Amniotic epithelial cell (primary cell): Measurements from ENCODE around the gene TWF2.
A peak's percentile ranks its signal among the peaks of the same experiment; 100 is the strongest.

Experiments
- DNase-seq: peaks from one replicate; pipeline ENCODE4 v3.0.0-alpha.2; 2010; ENCODE audit warnings: low read depth

Gene TWF2

DNA sequence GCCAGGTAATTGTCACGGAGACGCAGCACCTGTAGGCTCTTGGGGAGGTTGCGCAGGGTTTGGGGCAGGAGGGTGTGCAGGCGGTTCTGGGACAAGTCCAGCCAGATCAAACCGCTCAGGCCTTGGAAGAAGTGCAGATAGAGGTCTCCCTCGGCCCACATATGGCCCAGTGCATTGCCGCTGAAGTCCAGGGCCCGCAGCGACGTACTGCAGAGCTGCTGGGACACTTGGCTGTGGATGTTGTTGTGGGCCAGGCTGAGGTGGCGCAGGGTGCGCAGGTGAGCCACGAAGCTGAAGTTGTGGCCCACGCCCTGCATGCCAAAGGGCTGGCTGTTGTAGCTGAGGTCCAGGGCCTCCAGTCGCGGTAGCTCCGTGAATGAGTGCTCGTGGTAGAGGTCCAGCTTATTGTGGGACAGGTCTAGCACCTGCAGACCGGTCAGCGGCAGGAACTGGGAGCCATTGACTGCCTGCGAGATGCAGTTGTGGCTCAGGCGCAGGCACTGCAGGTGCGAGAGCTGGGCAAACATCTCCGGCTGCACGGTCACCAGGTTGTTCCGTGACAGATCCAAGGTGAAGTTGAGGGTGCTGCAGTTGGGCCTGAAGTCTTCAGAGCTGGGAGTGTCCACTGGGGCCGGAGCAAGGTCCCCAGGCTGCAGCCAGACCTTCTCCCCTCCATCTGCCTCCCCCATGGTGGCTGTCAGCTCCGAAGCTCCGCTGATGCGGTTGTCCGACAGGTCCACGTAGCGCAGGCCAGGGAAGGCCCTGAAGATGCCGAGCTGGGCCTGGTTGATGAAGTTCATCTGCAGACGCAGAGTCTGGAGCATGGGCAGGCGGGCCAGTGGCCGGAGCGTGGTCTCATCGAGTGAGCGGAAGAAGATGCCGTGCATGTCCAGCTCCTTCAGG lies 16.4 kb downstream of the TWF2 start:
- DNase-seq, result no peak

DNA sequence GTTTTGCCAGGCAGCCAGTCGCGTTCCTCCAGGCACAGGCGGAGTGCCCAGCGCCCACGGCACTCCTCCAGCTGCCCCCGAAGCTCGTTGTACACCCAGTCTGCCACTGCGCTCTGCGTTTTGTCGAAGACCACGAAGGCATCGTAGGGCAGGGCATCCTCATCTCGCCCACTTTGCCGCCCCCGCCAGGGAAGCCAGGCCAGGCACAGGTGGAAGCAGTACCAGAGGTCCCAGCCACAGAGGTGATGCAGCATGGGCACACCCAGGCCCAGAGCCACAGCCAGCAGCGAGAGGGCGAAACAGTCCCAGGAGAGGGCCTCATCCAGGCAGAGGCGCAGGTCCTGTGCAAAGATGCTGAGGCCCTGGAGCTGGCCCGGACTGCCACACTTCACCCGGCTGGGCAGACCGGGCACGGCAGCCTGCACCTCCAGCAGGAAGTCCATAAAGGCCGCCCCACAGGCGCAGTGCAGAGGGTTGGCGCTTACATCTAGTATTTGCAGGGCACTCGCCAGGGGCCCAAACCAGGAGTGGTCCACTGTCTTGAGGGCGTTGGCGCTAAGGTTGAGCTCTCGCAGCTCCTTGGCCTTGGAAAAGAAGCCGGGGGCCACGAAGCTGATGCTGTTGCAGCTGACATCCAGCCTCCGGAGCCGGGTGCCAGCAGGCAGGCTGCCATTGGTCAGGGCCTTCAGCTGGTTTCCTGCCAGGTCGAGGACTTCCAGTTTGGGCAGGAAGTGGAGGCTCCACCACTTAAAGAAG lies 17.2 kb downstream of the TWF2 start:
- no peak for DNase-seq

DNA sequence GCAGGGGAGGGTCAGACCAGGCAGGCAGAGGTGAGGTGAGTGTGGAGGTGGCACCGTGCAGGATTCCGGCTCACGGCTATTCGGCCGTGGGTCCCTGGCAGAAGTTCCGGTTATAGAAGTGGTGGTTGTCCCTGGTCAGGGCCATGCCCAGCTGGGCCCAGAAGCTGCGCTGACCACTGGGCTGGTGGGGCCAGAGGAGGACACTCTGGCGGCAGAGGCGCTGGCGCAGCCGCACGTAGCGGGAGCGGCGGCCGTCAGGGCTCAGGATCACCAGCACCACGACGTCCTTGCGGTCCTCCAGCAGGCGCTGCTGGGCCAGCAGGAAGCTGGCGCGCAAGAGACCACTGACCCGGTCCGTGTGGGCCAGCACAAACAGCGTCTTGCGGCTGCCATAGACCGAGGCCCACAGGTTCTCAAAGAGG lies 17.8 kb downstream of the TWF2 start:
- DNase-seq, result no peak

DNA sequence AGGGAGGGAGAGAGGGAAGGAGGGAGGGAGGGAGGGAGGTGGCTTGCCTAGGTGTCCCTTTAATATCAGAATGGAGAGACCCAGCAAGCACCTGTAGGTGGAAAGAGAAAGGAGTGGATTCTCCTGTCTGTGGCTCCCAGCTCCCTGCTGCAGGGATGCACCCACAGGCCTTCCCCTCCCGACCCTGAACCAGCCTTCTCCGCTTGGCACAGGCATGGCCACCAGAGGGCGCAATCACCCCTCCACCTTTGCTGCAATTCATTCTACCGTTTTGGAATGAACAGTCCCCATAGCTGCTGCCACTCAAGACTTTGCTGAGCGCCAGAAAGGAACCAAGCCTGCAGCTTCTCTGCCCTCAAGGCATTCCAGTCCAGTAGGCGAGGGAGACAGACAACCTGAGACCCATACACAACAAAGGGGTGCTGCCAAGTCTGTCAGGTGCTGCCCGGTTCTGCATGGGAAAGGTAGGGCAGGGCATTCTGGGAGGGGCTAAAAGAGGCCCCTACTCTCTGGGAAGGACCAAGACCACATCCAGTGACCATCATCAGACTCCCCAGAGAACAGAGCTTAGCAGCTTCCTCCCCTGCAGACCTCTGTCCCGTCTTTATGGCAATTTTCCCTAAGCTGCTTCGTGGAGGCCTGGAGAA lies 18.5 kb downstream of the TWF2 start:
- peak; percentile 58 for DNase-seq

DNA sequence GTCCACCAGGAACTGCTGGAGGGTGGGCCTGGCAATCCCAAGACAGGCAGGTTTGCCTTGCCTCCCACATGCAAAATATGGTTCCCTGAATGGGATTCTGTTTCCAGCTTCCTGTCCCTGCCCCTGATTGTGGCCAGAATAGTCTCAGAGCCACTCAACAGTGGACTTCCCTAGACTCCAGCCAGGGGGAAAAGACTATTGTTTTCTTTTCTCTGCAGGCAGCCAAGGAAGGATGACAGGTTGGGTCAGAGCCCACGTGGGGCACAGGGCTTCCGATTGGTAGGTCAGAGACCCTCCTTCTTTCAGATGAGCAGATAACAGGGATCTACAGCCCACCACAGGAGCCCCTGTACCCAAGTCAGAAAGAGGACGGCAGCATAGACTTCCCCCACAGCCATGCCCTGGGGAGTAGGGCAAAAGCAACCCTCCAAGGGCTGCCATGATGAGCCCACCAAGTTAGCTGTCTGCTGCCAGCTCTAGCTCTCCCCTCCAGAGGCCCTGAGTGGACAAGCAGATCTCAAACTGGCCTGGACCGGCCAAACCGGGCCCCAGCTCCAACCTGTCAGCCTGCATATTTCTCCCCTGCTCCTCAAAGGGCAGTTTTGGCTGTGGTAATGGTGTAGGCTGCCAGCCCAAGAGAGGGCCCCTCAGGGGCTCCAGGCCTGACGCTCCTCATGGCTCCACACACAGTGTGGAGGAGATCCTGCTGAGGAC lies 19.9 kb downstream of the TWF2 start:
- no peak for DNase-seq

DNA sequence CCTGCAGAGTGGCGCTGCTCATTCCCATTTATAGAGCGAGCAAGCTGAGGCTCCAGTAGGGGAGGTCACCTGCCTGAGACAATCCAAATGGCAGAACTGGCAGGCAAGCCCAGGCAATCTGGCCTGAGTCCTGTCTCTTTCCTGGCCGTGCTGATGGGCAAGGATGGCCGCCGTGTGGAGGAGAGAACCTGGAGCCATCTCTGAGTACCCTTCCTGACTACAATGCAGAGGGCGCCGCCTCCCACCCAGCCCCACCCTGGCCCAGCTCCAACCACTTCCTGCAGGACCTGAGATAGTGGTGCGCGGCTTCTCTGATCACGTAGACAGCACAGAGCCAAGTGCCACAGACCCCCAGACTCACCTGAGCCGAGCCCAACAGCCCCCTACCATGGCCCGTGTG lies 20.5 kb downstream of the TWF2 start:
- no peak for DNase-seq

DNA sequence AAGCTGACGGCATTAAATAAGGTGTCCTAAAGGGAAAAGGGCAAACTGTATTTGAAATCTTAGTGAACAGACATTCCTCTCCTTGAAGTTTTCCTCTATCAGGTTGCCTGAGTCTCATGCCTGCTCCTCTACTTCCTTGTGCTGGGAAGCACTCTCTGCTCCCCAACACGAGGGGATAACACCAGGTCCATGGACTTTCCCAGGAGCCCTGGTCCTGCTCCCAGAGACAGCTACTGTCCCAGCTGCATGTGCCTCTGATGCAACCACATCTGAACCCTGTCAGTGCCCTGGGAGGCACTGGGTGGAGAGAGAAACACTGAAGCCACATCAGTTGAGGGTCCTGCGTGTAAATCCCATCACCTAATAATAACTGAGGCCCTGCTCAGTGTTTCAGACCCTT lies 20.9 kb downstream of the TWF2 start:
- DNase-seq, result no peak

DNA sequence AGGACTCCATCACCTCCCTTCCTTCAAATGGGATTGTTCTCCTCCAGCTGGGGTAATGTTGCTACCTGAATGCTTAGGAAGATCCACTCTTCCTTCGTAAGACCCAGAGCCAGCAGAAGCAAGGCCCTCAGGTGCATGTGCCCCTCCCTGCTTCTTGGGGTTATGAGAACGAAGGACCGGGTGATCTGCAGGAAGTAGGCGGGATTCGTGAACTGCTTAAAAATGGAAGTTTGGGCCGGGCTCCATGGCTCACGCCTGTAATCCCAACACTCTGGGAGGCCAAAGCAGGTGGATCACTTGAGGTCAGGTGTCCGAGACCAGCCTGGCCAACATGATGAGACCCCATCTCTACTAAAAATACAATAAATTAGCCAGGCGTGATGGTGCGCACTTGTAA lies 21.6 kb downstream of the TWF2 start:
- no peak for DNase-seq

DNA sequence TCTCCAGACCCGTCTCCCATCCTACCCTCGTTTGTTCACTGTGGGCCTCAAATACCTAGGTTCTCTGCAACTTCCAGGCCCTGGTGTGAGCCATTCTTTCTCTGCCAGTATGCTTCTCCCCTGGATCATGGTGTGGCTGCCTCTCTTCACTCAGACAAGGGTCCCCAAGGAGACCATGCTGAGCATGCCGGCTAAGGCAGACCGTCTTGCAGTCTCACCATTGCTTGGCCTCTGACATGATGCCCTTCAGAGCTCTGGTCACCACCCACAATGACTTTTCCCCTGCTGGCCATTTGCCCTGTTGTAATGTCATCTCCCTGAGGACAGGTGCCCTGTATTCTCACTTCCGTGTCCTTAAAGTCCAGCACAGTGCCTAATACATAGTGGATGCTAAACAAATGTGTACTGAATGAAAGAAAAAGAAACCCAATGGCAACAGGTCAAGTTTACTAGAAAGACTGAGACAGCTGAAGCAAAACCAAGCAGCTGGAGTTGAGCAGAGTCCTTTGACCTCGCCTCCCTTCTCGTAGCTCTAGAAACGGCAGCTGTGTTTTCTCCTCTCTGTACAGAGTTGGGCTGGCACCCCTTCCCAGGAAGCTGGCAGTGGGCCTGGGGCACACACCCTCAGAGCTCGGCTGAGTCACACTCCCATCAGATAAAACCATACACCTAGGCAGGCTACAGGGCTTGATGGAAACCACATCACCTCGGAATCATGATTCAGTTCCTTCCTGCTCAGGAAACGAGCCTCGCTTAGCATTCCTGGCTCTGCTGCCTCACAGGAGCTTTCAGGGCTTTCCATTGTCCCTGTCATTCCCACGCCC lies 22.2 kb downstream of the TWF2 start:
- DNase-seq, result peak; percentile 88

DNA sequence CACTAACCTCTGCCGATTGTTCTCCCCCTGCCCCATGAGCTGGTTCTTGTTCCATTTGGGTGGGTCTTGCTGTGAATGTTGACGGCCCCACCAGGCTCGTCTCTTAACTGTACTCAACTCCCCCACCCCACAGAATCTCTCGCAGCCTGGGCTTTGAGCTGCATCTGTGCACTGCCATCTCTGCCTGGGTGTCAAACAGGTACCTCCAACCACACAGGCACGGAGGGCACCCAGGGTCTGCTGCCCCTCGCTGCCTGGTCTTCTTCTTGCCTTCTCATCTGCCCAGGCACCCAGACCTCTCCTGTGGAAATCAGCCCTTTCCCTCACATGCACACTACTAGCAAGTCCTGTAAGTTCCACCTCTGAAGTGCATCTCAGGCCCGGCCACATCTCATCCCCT lies 23.6 kb downstream of the TWF2 start:
- DNase-seq, result no peak

DNA sequence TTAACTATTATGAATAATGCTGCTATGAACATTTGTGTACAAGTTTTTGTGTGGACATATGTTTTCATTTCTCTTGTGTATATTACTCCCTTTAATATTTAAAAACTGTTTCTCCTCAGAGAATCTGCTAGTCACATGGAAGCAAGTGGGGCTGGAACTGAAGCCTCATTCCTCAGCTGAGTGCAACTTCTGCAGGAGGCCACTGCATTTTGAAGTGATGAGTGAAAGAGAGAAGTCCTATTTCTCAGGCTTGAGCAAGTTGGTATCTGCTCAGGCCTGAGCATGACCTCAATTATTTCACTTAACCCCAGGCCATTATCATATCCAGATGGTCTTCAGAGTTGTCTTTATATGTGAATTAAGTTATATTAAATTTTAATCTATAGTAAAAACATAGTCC lies 25.1 kb downstream of the TWF2 start:
- no peak for DNase-seq

DNA sequence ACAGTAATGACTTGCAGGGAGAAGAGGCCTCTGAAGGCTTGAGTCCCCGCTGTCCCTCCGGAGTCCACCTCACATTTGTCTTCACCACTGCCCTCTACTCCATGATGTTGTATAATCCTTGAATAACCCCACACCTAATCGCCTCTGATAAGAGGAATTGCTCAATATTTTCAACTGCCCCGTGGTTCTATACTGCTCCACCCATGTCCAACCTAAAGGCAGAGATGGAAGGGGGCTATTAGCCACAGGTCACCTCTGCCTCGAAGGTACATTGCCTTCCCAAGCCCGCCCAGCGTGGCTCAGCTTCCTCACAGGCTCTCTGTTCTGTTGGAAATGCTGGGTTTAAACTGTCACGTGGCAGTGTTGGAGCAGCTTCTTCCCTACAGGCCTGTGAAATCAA lies 26.0 kb downstream of the TWF2 start:
- DNase-seq, result no peak

DNA sequence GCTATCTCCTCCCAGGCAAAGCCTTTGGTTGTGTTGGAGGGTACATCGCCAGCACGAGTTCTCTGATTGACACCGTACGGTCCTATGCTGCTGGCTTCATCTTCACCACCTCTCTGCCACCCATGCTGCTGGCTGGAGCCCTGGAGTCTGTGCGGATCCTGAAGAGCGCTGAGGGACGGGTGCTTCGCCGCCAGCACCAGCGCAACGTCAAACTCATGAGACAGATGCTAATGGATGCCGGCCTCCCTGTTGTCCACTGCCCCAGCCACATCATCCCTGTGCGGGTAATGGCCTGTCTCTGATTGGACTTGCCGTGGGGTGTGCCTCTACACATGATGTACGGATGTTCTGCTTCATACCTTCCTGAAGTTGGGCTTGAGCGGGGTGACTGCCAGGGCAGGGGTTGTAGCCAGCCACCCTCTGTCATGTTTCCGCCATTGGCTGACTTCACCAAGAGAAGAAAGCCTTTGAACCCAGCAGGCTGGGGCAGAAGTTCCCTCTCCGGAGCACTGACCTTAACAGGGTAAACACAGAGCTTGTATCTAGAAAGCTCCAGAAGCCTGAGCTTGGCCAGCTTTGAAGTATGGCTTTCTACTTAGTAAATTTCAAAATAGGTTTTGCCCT lies 27.6 kb downstream of the TWF2 start:
- DNase-seq, result no peak

DNA sequence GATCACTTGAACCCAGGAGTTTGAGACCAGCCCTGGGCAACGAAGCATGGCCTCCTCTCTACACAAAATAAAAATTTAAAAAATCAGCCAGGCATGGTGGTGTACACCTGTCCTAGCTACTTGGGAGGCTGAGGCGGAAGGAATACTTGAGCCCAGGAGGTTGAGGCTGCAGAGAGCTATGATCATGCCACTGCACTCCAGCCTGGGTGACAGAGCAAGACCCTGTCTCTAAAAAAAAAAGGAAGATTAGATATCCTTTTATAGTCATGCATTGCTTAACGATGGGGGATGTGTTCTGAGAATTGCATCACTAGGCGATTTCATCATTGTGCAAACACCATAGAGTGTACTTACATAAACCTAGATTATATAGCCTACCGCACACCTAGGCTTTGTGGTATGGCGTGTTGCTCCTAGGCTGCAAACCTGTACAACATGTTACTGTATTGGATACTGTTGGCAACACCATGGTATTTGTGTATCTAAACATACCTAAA lies 28.4 kb downstream of the TWF2 start:
- DNase-seq, result peak; percentile 95

DNA sequence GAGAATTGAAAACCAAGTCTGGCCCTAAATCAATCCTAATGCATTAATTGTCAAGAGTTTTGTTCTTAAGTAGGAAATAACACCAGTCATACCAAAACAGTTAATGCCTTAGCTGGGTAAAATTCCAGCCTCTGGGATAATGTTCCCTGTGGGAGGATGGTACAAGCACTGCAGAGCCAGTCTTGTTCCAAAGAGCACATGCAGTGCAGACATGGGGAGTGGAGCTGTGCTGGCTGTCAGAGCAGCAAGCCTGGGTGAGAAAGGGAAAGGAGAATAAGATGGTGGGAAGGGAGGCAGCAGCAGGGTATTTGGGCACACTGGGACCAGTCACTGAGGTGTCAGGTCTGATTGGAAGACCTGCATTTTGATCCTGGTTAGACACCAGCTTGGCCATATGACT lies 28.9 kb downstream of the TWF2 start:
- DNase-seq, result no peak

DNA sequence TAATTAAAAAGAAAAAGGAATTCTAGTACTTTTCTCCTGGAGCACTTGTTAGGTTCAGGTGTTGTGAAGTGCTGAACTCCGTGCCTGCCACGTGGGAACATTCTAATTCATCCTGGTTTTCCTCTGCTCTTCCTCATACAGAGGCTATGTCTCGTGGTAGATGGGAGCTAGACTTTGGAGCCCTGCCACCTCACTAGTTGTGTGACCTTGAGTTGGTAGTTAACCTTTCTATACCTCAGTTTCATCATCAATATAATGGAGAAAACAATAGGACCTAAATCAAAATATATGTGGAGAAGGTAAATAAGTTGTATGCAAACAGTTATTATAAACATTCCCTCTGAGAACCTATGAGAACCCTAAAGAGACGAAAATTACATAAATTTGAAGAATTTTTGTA lies 30.4 kb downstream of the TWF2 start:
- no peak for DNase-seq

DNA sequence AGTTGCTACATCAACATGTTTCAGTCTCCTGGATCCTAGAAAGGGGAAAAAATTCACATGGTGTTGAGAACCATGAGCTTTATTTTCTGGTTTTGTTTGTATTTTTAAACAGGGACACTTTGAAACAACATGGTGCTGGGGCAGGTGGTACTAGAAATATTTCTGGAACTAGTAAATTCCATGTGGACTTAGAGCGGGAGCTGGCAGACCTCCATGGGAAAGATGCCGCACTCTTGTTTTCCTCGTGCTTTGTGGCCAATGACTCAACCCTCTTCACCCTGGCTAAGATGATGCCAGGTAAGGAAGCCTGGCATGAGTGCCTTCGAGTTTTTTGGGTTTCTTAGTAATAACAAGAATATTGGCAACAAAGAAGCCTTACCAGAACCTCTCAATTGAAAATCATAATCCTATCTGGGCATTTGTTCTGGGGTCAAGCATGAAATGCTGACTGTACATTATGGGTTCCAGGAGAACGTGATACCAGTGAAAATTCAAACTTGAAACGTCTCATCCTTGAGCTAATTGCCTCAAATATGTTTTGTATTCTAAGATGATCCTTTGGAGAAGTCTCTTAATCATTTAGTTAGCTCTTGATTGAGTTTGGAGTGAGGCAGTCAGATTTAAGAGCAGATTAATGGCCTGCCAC lies 33.1 kb downstream of the TWF2 start:
- DNase-seq, result no peak

DNA sequence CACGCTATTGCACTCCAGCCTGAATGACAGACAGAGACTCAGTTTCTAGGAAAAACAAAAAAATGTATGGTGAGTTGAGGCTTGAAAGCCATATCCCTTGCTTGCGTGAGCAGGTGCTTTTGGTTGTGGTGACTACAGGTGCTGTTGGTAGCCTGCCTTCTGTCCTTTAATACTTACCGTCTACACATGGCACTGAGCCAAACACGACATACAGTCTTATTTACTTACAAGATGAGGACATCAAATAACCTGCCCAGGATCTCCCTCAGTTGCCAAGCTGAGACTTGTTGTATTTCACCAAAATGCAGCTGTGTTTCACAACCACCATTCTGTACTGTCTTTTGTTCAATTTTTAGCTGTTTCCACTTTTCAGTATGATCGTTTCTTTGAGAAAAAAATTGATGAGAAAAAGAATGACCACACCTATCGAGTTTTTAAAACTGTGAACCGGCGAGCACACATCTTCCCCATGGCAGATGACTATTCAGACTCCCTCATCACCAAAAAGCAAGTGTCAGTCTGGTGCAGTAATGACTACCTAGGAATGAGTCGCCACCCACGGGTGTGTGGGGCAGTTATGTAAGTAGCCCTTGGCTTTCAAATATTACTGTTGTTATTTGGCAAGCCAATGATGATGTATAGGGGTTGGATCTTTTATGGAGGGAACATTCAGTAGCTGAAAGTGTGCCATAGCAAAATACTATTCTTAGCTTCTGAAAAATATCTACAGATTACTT lies 34.5 kb downstream of the TWF2 start:
- no peak for DNase-seq

DNA sequence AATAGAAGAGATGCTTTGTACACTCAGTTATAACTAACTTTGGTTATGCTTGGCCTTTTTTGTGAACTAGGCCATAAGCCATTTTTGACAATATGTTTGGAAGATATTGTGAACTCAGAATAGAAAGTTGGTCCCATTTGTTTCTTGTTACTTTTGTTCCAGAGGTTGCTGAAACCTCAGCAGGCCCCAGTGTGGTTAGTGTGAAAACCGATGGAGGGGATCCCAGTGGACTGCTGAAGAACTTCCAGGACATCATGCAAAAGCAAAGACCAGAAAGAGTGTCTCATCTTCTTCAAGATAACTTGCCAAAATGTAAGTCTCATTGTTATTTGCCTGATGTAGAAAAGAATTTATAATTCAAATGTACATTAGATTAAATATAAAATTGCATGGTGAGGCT lies 35.3 kb downstream of the TWF2 start:
- no peak for DNase-seq
